Activated naive CD4-positive, alpha-beta T cell treated with anti-CD3 and anti-CD28 coated beads for 36 hours (primary cell): ENCODE measurements around the gene DRD4. TPM values are rescaled to one million over a fixed set of nuclear protein-coding genes. Genes with fewer than 3 reads are reported as not detected.

ENCODE experiments used
- CTCF ChIA-PET: fragments of 350-600 bp; sonication (Branson Sonifier 250); formaldehyde crosslinking; loops from one replicate; lab custom pipeline; 2021; ENCODE audit warnings: antibody characterized with exemption; lab: Charles Lee
- DNase-seq: peaks from one replicate; pipeline ENCODE4 v3.0.0-alpha.2; 2020
- H3K27ac Mint-ChIP-seq: one replicate; pipeline ENCODE4 v1.8.0; 2021; ENCODE audit warnings: mild to moderate bottlenecking, mixed read lengths
- H3K27me3 Mint-ChIP-seq: one replicate; pipeline ENCODE4 v1.8.0; 2021; ENCODE audit warnings: low read depth, mixed read lengths
- H3K36me3 Mint-ChIP-seq: one replicate; pipeline ENCODE4 v1.8.0; 2021; ENCODE audit warnings: low read depth, mixed read lengths
- H3K4me1 Mint-ChIP-seq: one replicate; pipeline ENCODE4 v1.8.0; 2021; ENCODE audit warnings: low read depth, mixed read lengths
- H3K4me3 Mint-ChIP-seq: one replicate; pipeline ENCODE4 v1.8.0; 2021; ENCODE audit warnings: mild to moderate bottlenecking, moderate library complexity, mixed read lengths
- H3K9me3 Mint-ChIP-seq: one replicate; pipeline ENCODE4 v1.8.0; 2021; ENCODE audit warnings: mixed read lengths
- intact Hi-C: fragments of 100-400 bp; cut with micrococcal nuclease; formaldehyde crosslinking; loops from one replicate; pipeline ENCODE4 v1.15.1; 2023
- total RNA-seq, 2 experiments: library from RNA; stranded (reverse); gene quantifications; one replicate each; pipeline ENCODE4 v1.2.3, GENCODE V29; 2021

The DRD4 gene
- total RNA-seq, 2 experiments from 2014 or later, result 1.0 to 1.2 TPM

GRCh38 chr11:601573-602245 is 35.4 kb upstream of the DRD4 start:
- no peaks in the 10 kb centered on the region for H3K9me3 Mint-ChIP-seq
- intact Hi-C loops, result no loop called here
- H3K4me1 Mint-ChIP-seq, result no peaks in the 10 kb centered on the region
- CTCF ChIA-PET, result no interaction called here
- DNase-seq, result no peak
- H3K27ac Mint-ChIP-seq, result no peak overlapping the region
- H3K27me3 Mint-ChIP-seq, result no peaks in the 10 kb centered on the region
- H3K4me3 Mint-ChIP-seq, result no peak overlapping the region
- H3K36me3 Mint-ChIP-seq, result peaks cover 17% of the 10 kb centered on the region

GRCh38 chr11:603154-603553 is 33.9 kb upstream of the DRD4 start:
- Mint-ChIP-seq H3K4me1 (no peaks in the 10 kb centered on the region), H3K27ac (no peak overlapping the region), H3K27me3 (no peaks in the 10 kb centered on the region), H3K36me3 (peaks cover 14% of the 10 kb centered on the region), H3K9me3 (no peaks in the 10 kb centered on the region), H3K4me3 (no peak overlapping the region)
- CTCF ChIA-PET, result no interaction called here
- no peak for DNase-seq
- intact Hi-C loops, result no loop called here

GRCh38 chr11:605286-606129 is 31.6 kb upstream of the DRD4 start:
- H3K9me3 Mint-ChIP-seq, result no peaks in the 10 kb centered on the region
- intact Hi-C loops, result no loop called here
- CTCF ChIA-PET, result interaction anchor here (0.6 kb wide), 1 partner anchor 73 kb away, joined by 3 read pairs; no protein-coding TSS in a partner anchor
- DNase-seq, result no peak
- peaks cover 11% of the 10 kb centered on the region for H3K36me3 Mint-ChIP-seq
- H3K27me3 Mint-ChIP-seq, result no peaks in the 10 kb centered on the region
- no peaks in the 10 kb centered on the region for H3K4me1 Mint-ChIP-seq
- H3K27ac Mint-ChIP-seq, result no peak overlapping the region
- H3K4me3 Mint-ChIP-seq, result no peak overlapping the region

- H3K27me3 Mint-ChIP-seq, result no peaks in the 10 kb centered on the region
- H3K4me3 Mint-ChIP-seq, result no peak overlapping the region
- H3K4me1 Mint-ChIP-seq, result no peaks in the 10 kb centered on the region
- H3K36me3 Mint-ChIP-seq, result peaks cover 13% of the 10 kb centered on the region
- DNase-seq, result no peak
- CTCF ChIA-PET, result no interaction called here
- H3K27ac Mint-ChIP-seq, result no peak overlapping the region
- no peaks in the 10 kb centered on the region for H3K9me3 Mint-ChIP-seq
- intact Hi-C loops, result no loop called here
Measured at GRCh38 chr11:606245-606644, 30.8 kb upstream of the DRD4 start.

GRCh38 chr11:607020-607780 is 29.9 kb upstream of the DRD4 start:
- CTCF ChIA-PET, result interaction anchor here (1.1 kb wide), 1 partner anchor 67 kb away, joined by 3 read pairs; no protein-coding TSS in a partner anchor
- H3K9me3 Mint-ChIP-seq, result no peaks in the 10 kb centered on the region
- intact Hi-C loops, result no loop called here
- no peaks in the 10 kb centered on the region for H3K27me3 Mint-ChIP-seq
- no peaks in the 10 kb centered on the region for H3K4me1 Mint-ChIP-seq
- peak overlapping the region; percentile 70 for H3K27ac Mint-ChIP-seq
- no peak for DNase-seq
- H3K36me3 Mint-ChIP-seq, result peaks cover 12% of the 10 kb centered on the region
- H3K4me3 Mint-ChIP-seq, result no peak overlapping the region

GRCh38 chr11:607971-608659 is 29.0 kb upstream of the DRD4 start:
- Mint-ChIP-seq H3K27ac (no peak overlapping the region), H3K9me3 (no peaks in the 10 kb centered on the region), H3K27me3 (no peaks in the 10 kb centered on the region), H3K36me3 (peaks cover 13% of the 10 kb centered on the region), H3K4me1 (peaks cover 2% of the 10 kb centered on the region), H3K4me3 (no peak overlapping the region)
- intact Hi-C loops, result no loop called here
- DNase-seq, result no peak
- CTCF ChIA-PET, result interaction anchor here (1.1 kb wide), 1 partner anchor 66 kb away, joined by 3 read pairs; no protein-coding TSS in a partner anchor

- no peaks in the 10 kb centered on the region for H3K9me3 Mint-ChIP-seq
- no peak for DNase-seq
- H3K4me1 Mint-ChIP-seq, result peaks cover 4% of the 10 kb centered on the region
- peaks cover 15% of the 10 kb centered on the region for H3K36me3 Mint-ChIP-seq
- H3K27ac Mint-ChIP-seq, result no peak overlapping the region
- CTCF ChIA-PET, result no interaction called here
- intact Hi-C loops, result no loop called here
- H3K4me3 Mint-ChIP-seq, result no peak overlapping the region
- no peaks in the 10 kb centered on the region for H3K27me3 Mint-ChIP-seq
Measured at GRCh38 chr11:608791-609251, 28.2 kb upstream of the DRD4 start.

GRCh38 chr11:609341-609811 is 27.7 kb upstream of the DRD4 start:
- intact Hi-C loops, result no loop called here
- no peak for DNase-seq
- Mint-ChIP-seq H3K4me3 (no peak overlapping the region), H3K36me3 (peaks cover 20% of the 10 kb centered on the region), H3K4me1 (peaks cover 10% of the 10 kb centered on the region), H3K9me3 (no peaks in the 10 kb centered on the region), H3K27me3 (no peaks in the 10 kb centered on the region), H3K27ac (no peak overlapping the region)
- CTCF ChIA-PET, result no interaction called here

- intact Hi-C loops, result no loop called here
- no peak for DNase-seq
Measured at GRCh38 chr11:610146-610801, 26.8 kb upstream of the DRD4 start.

GRCh38 chr11:611001-611996 is 25.8 kb upstream of the DRD4 start:
- Mint-ChIP-seq H3K27ac (peak overlapping the region; percentile 41), H3K27me3 (no peaks in the 10 kb centered on the region), H3K9me3 (no peaks in the 10 kb centered on the region), H3K36me3 (peaks cover 25% of the 10 kb centered on the region), H3K4me1 (peaks cover 15% of the 10 kb centered on the region), H3K4me3 (no peak overlapping the region)
- CTCF ChIA-PET, result no interaction called here
- DNase-seq, result no peak
- intact Hi-C loops, result no loop called here

More at GRCh38 chr11:610146-610801, 26.8 kb upstream of the DRD4 start:
- Mint-ChIP-seq H3K27ac (no peak overlapping the region), H3K9me3 (no peaks in the 10 kb centered on the region), H3K27me3 (no peaks in the 10 kb centered on the region), H3K4me3 (no peak overlapping the region), H3K4me1 (peaks cover 13% of the 10 kb centered on the region), H3K36me3 (peaks cover 22% of the 10 kb centered on the region)
- CTCF ChIA-PET, result no interaction called here
